HFFc6 (cell line): ENCODE measurements around the gene CXCR3. TPM values are rescaled to one million over a fixed set of nuclear protein-coding genes. Genes with fewer than 3 reads are reported as not detected.
"Not testable (repeated sequence)": the region's sequence is repeated elsewhere in the genome, so short reads cannot be mapped to it uniquely, and the experiment has no call there.

Source experiments
- DNase-seq: peaks from one replicate; pipeline ENCODE4 v3.0.0-alpha.2; 2018
- H3K27ac Mint-ChIP-seq: 2 replicates; pipeline ENCODE4 v1.8.0; 2020; ENCODE audit warnings: mild to moderate bottlenecking, mixed read lengths
- H3K27me3 Mint-ChIP-seq: 2 replicates; pipeline ENCODE4 v1.8.0; 2021; ENCODE audit warnings: mild to moderate bottlenecking, moderate library complexity, mixed read lengths; ENCODE audit not compliant: insufficient read depth
- H3K36me3 Mint-ChIP-seq: 2 replicates; pipeline ENCODE4 v1.8.0; 2021; ENCODE audit warnings: low read depth, mixed read lengths
- H3K4me1 Mint-ChIP-seq: 2 replicates; pipeline ENCODE4 v1.8.0; 2020; ENCODE audit warnings: low read depth, mixed read lengths
- H3K4me3 Mint-ChIP-seq: 2 replicates; pipeline ENCODE4 v1.8.0; 2020; ENCODE audit warnings: mild to moderate bottlenecking, moderate library complexity, mixed read lengths
- H3K9me3 Mint-ChIP-seq: 2 replicates; pipeline ENCODE4 v1.8.0; 2020; ENCODE audit warnings: mild to moderate bottlenecking, mixed read lengths
- total RNA-seq, 6 experiments: library from RNA; stranded (reverse); fragmentation: NEBNext Ultra II Directional; extraction: Animal tissue kit (Norgen Biotek cat#: 25700); gene quantifications; 2 replicates in 1 of 6; 3 replicates in 5 of 6; pipeline ENCODE4 v1.2.3, GENCODE V29; 2021
- TF ChIP-seq, protein P1 (sequence below): fragments of 200-600 bp; sonication (generic); IDR thresholded peaks from 2 replicates; pipeline ENCODE4 v1.5.0; 2021; ENCODE audit warnings: antibody characterized with exemption, mild to moderate bottlenecking

Gene CXCR3
- total RNA-seq, 6 experiments from 2014 or later, result not detected

DNA sequence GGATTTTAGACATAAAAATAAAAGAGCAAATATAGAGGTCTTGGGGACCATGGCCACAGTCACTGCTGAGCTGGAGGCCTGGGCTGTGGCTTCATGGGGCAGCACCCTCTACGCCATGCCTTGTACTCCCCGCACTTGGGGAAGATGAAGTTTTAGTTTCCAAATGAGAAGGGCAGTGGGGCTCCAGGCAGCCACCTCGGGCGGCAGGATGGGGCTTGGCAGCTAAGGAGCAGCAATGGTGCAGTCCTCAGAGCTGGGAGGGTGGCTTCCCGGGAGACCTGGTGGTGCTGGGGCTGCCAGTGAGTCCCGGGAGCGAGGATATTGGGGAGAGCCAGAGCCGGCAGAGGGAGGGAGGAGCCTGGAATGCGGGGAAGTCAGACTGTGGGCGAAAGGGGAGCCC lies 2.4 kb downstream of the CXCR3 start:
- no peak overlapping the region for H3K4me3 Mint-ChIP-seq
- TF ChIP-seq, protein P1, sequence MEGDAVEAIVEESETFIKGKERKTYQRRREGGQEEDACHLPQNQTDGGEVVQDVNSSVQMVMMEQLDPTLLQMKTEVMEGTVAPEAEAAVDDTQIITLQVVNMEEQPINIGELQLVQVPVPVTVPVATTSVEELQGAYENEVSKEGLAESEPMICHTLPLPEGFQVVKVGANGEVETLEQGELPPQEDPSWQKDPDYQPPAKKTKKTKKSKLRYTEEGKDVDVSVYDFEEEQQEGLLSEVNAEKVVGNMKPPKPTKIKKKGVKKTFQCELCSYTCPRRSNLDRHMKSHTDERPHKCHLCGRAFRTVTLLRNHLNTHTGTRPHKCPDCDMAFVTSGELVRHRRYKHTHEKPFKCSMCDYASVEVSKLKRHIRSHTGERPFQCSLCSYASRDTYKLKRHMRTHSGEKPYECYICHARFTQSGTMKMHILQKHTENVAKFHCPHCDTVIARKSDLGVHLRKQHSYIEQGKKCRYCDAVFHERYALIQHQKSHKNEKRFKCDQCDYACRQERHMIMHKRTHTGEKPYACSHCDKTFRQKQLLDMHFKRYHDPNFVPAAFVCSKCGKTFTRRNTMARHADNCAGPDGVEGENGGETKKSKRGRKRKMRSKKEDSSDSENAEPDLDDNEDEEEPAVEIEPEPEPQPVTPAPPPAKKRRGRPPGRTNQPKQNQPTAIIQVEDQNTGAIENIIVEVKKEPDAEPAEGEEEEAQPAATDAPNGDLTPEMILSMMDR, result no peak
- no peak overlapping the region for H3K27ac Mint-ChIP-seq
- H3K9me3 Mint-ChIP-seq, result no peaks in the 10 kb centered on the region
- no peaks in the 10 kb centered on the region; the same call in 1 of the 2 replicates for H3K36me3 Mint-ChIP-seq
- H3K4me1 Mint-ChIP-seq, result no peaks in the 10 kb centered on the region
- DNase-seq, result no peak
- peaks cover 3% of the 10 kb centered on the region for H3K27me3 Mint-ChIP-seq

GRCh38 chrX:71615056-71615455 lies 3.3 kb downstream of the CXCR3 start:
- H3K4me3 Mint-ChIP-seq, result no peak overlapping the region
- H3K36me3 Mint-ChIP-seq, result no peaks in the 10 kb centered on the region; the same call in 1 of the 2 replicates
- TF ChIP-seq, protein P1, result no peak
- no peaks in the 10 kb centered on the region for H3K9me3 Mint-ChIP-seq
- no peaks in the 10 kb centered on the region for H3K4me1 Mint-ChIP-seq
- no peak overlapping the region for H3K27ac Mint-ChIP-seq
- peaks cover 3% of the 10 kb centered on the region for H3K27me3 Mint-ChIP-seq
- DNase-seq, result no peak

- DNase-seq, result no peak
- no peak overlapping the region for H3K4me3 Mint-ChIP-seq
- H3K27me3 Mint-ChIP-seq, result peaks cover 3% of the 10 kb centered on the region
- TF ChIP-seq, protein P1, result no peak
- H3K9me3 Mint-ChIP-seq, result no peaks in the 10 kb centered on the region
- H3K4me1 Mint-ChIP-seq, result peaks cover 7% of the 10 kb centered on the region
- peaks cover 14% of the 10 kb centered on the region for H3K36me3 Mint-ChIP-seq
- H3K27ac Mint-ChIP-seq, result no peak overlapping the region
Observed at GRCh38 chrX:71612256-71612655, 6.1 kb downstream of the CXCR3 start.

- H3K36me3 Mint-ChIP-seq, result peaks cover 14% of the 10 kb centered on the region
- H3K4me1 Mint-ChIP-seq, H3K4me3 Mint-ChIP-seq, DNase-seq, H3K27me3 Mint-ChIP-seq, H3K27ac Mint-ChIP-seq, H3K9me3 Mint-ChIP-seq: not testable (repeated sequence)
Observed at GRCh38 chrX:71611736-71612135, 6.6 kb downstream of the CXCR3 start.

DNA sequence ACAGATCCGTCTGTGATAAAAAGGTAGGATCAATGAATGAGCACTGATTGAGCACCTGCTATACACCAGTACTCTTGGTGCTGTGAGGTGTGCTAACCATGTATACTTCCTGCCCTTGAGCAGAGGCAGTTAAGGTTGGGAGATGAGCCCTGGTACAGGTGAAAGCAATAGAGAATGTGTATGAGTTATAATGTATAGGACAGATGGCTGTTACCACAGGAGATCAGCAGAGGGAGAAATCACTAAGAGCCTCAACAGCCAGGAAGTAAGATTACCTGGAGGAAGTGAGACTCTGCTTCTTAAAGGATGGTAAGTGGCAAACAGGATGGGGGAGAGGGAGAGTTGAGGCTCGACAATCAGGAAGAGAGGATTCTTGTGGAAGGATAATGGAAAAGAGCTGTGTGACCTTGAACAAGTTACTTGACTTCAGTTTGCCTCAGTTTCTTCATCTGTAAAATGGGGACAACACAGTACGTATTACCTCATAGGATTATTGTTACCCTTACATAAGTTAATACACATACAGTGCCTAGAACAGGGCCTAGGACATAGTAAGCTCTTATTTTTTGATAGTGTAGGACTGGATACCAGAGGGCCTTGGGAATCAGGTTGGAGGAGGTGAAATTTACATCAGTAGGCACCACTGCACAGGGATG lies 9.1 kb downstream of the CXCR3 start:
- H3K27ac Mint-ChIP-seq, result no peak overlapping the region
- H3K36me3 Mint-ChIP-seq, result peaks cover 24% of the 10 kb centered on the region
- TF ChIP-seq, protein P1, result no peak
- peaks cover 7% of the 10 kb centered on the region for H3K4me1 Mint-ChIP-seq
- no peaks in the 10 kb centered on the region for H3K9me3 Mint-ChIP-seq
- no peak for DNase-seq
- H3K4me3 Mint-ChIP-seq, result no peak overlapping the region
- no peaks in the 10 kb centered on the region; the same call in 1 of the 2 replicates for H3K27me3 Mint-ChIP-seq

DNA sequence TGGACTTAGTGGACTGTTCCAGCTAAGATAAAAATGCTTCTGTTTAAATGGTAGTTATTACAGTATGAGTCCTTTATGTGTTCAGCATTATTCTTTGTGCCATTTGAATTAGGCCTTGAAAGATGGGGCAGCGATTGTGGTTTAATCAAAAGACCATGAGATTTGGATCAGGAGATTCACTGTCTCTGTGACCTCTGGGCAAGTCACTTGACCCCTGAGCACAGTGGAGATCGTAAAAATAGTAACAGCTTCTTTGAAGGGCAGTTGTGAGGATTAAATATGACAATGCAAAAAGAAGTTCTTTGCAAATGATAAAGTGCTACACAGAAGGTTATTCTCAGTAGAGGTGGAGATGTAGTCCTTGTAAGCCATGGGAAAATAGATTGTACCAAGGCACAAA lies 10.8 kb downstream of the CXCR3 start:
- Mint-ChIP-seq H3K9me3 (peaks cover 12% of the 10 kb centered on the region), H3K27ac (no peak overlapping the region), H3K27me3 (no peaks in the 10 kb centered on the region; the same call in 1 of the 2 replicates), H3K36me3 (peaks cover 40% of the 10 kb centered on the region), H3K4me3 (no peak overlapping the region), H3K4me1 (peaks cover 7% of the 10 kb centered on the region)
- no peak for DNase-seq
- TF ChIP-seq, protein P1, result no peak
